ENCODE results near the gene PCYT1A.
"Not testable (repeated sequence)": the region's sequence is repeated elsewhere in the genome, so short reads cannot be mapped to it uniquely, and the experiment has no call there.

The PCYT1A gene

DNA sequence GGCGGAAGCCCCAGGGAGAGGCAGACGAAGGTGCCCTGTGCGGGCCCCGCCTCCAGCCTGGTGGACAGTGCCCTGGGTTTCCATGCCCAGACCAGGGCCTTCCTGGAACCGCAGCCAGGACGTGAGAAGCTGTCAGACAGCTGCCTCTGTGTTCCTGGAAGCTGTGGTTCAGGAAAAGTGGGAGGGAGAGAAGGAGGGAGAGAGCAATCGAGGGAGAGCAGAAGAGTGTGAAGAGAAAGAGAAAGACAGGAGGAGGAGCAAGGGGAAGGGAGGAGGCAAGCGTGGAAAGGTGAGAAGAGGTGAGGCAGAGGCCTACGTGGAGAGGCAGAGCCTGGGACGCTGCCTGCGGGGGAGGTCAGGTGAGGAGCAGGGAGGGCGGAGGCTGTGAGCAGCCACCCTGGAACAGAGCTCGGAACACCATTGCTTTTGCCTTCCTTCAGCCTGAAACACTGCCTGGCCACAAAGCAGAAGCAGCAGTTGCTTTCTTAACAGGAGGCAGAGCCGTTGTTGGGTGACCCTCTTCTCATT is 94.9 kb downstream of the PCYT1A start:
- no peak for DNase-seq (ENCODE audit: low spot score)

DNA sequence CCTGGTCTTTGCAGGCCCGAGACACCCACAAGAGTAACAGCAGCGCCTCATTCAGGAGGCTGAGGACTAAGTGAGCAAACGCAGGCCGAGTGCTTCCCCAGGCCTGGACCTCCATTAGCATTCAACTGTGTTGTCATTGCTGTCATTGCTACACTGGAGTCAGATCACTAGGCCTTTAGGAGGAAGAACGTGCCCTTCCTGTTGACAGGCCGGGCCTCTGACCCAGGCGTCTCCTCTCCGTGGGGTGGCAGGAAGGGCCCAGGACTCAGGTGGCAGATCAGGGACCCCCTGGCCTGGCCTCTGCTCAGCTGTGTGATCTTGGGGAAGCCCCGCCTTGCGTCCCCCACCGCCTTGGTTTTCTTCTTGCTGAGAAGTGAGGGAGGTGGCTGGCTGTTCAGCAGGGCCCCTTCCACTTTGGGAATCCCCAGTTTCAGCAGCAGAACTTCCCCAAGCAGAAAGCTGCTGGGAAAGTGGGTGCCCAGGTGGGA is 95.4 kb downstream of the PCYT1A start:
- no peak for DNase-seq (ENCODE audit: low spot score)

DNA sequence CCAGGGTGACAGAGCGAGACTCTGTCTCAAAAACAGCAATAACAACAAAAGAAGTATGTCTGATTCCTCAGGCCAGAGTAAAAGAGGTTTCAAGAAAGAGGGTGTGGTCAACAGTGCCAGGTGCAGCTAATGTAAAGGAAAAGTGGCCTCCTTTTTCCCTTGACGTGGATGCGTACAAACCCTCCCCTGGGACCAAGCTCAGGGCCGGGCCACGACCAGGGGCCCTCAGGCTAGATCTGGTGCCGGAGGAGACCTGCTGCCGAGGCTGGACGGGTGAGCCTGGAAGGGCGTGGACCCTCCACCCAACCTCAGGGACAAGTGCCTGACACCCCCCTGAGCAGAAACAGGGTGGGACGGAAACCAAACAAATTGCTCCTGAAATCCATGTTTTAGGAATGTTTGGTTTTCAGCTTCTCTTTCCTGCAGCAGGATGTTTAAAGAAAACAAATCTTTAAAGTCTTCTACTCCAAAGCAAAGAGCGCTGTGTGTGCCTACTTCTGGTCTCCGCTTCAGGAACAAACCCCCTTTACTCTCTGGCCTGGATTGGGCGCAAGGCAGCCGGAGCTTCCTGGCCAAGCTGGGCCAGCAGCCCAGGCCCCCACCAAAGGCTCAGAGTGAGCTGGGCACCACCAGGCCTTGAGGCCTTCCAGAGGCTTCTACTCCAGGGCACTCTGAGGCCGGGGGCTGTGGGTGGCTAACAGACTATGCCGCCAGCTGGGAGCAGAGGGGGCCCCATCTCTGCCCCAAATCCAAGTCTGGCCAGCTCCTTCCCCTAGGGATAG is 97.8 kb downstream of the PCYT1A start:
- no peak for DNase-seq (ENCODE audit: low spot score)

DNA sequence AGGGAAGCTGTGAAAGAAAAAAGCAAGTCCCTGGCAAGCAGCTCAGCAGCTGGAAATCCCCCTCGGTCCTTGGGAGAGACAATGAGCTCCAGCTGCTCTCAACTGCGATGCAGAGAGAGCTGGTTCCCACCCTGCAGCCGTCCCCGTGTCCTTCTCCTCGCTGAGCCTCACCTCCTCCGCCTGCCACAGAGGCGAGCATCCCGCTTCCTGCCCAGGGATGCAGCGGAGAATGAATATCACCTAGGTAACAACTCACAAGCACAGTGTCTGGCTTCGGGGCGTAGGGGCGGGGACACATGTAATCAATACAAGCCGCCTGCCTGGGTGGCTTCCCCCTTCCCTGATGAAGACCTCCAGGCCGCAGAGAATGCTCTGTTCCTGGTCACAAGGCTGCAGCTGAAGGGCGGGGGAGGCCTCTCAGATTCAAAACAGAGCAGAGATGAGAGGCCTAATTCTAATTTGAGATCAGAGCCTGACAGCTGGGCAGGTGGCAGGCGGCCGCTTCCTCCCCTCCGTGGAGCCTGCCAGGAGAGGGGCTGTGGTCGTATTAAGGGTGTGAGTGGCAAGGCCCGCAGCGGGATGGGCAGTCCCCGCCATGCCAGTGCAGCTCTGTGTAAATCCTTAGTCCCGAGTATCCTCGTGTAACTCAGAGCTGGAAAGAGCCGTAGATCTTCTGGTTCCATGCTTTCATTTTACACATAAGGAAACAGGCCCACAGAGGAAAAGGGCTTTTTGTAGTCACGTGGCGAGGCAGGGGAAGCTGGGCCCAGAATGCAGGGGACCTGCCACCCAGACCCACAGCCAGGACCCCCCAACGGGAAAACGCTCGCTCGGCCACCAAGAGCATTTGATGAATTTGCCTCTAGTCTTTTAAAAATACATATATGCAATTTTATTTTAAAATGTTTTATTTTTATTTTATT is 100.6 kb downstream of the PCYT1A start:
- DNase-seq (ENCODE audit: low spot score), result no peak

DNA sequence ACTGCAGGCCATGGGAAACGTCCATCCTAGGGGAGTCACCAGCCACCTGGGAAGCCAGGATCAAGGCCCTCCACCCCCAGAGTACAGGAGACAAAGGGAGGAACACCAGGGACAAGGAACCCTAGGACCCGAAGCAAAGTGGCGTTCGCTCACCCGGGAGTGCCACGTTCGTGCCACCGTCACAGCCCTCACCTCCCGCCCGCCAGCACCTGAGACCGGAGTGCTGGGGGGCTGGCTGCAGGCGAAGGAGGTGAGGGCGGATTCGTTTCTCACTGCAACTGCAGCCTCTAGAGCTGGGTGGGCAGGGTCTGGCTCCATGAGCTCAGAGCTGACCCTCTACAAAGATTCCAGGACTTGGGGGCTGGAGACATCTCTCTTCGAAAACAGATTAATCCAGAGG is 102.6 kb downstream of the PCYT1A start:
- no peak for DNase-seq (ENCODE audit: low spot score)

DNA sequence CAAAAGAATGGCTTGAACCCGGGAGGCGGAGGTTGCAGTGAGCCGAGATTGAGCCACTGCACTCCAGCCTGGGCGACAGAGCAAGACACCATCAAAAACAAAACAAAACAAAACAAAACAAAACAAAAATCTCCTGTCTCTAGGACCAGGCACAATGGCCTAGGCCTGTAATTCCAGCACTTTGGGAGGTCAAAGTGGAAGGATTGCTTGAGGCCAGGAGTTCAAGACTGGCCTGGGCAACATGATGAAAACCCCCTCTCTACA is 103.4 kb downstream of the PCYT1A start:
- DNase-seq (ENCODE audit: low spot score), result not testable (repeated sequence)

DNA sequence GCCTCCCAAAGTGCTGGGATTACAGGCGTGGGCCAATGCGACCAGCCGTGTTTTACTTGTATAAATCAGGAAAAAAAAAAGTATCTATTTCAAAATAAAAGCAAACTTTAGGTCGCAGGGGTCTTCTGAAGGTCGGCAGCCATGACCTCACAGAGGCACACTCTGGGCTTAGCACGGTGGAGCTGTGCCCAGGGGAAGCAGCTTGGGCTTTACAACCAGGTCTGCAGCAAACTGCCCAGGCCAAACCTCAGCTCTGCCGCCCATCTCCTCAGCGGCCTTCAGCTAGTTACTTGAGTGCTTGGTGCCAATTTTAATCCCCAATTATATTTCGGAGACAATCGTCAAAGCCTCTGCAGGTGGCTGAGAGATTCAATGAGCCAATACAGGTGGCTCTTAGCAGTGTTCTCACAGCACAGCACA is 106.4 kb downstream of the PCYT1A start:
- DNase-seq (ENCODE audit: low spot score), result no peak

DNA sequence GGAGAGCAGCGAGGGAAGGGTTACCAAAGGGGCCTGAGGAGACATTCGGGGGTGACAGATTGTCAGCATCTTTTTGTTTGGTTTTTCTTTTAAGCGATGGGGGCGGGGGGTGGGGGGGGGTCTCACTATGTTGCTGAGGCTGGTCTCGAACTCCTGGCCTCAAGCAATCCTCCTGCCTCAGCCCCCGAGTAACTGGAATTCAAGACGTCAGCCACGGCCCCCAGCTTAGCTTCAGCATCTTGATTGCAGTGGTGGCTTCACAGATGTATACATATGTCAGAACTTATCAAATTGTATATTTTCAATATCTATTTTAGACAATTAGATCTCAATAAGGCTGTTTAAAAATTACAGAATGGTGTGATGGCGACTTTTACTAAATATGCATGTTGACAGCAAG is 107.2 kb downstream of the PCYT1A start:
- no peak for DNase-seq (ENCODE audit: low spot score)
